H9 (cell line): ENCODE results near the gene ZMIZ1. TPM values are rescaled to one million over a fixed set of nuclear protein-coding genes. Genes with fewer than 3 reads are reported as not detected.

ENCODE experiments used
- DNase-seq: peaks from one replicate; pipeline ENCODE4 v3.0.0-alpha.2; 2017
- H2AFZ ChIP-seq: one replicate; pipeline ENCODE4 v1.6.1; 2013; ENCODE audit warnings: mild to moderate bottlenecking, low read length, control low read depth, moderate library complexity
- H2AK5ac ChIP-seq: 2 replicates; pipeline ENCODE4 v1.6.1; 2013; ENCODE audit warnings: low read length, control low read depth, mixed read lengths; ENCODE audit not compliant: insufficient read length
- H2BK120ac ChIP-seq: one replicate; pipeline ENCODE4 v1.6.1; 2013; ENCODE audit warnings: low read depth, mild to moderate bottlenecking, low read length, control low read depth, inconsistent platforms; ENCODE audit not compliant: poor library complexity, severe bottlenecking
- H2BK12ac ChIP-seq: 2 replicates; pipeline ENCODE4 v1.6.1; 2013; ENCODE audit warnings: low read length, control low read depth, mixed read lengths, low read depth; ENCODE audit not compliant: insufficient read length
- H2BK15ac ChIP-seq: 2 replicates; pipeline ENCODE4 v1.6.1; 2013; ENCODE audit warnings: low read depth, low read length, control low read depth
- H2BK20ac ChIP-seq: one replicate; pipeline ENCODE4 v1.6.1; 2013; ENCODE audit warnings: low read depth, mild to moderate bottlenecking, low read length, control low read depth, inconsistent platforms; ENCODE audit not compliant: poor library complexity, severe bottlenecking
- H2BK5ac ChIP-seq: 2 replicates; pipeline ENCODE4 v1.6.1; 2013; ENCODE audit warnings: low read length, control low read depth, mixed read lengths; ENCODE audit not compliant: insufficient read length
- H3K14ac ChIP-seq: 2 replicates; pipeline ENCODE4 v1.6.1; 2013; ENCODE audit warnings: low read length, control low read depth; ENCODE audit not compliant: insufficient read depth
- H3K18ac ChIP-seq: 2 replicates; pipeline ENCODE4 v1.6.1; 2013; ENCODE audit warnings: low read depth, mild to moderate bottlenecking, mixed read lengths, low read length, control low read depth; ENCODE audit not compliant: insufficient read length
- H3K23ac ChIP-seq: 2 replicates; pipeline ENCODE4 v1.6.1; 2013; ENCODE audit warnings: low read length, control low read depth, mixed read lengths, low read depth; ENCODE audit not compliant: insufficient read length
- H3K23me2 ChIP-seq: 2 replicates; pipeline ENCODE4 v1.6.1; 2013; ENCODE audit warnings: low read depth, mild to moderate bottlenecking, mixed read lengths, low read length, control low read depth; ENCODE audit not compliant: insufficient read length, poor library complexity, severe bottlenecking
- H3K27ac ChIP-seq: 2 replicates; pipeline ENCODE4 v1.5.1; 2013; ENCODE audit warnings: low read length, control low read depth, mixed read lengths, low read depth; ENCODE audit not compliant: insufficient read length
- H3K27me3 ChIP-seq: 2 replicates; pipeline ENCODE4 v1.6.1; 2013; ENCODE audit warnings: low read length, control low read depth, inconsistent platforms; ENCODE audit not compliant: insufficient read depth
- H3K4ac ChIP-seq: 2 replicates; pipeline ENCODE4 v1.6.1; 2013; ENCODE audit warnings: low read depth, mild to moderate bottlenecking, control low read depth, inconsistent platforms, low read length, moderate library complexity
- H3K4me1 ChIP-seq: 2 replicates; pipeline ENCODE4 v1.6.1; 2013; ENCODE audit warnings: low read length, control low read depth, inconsistent platforms; ENCODE audit not compliant: insufficient read depth
- H3K4me2 ChIP-seq: 2 replicates; pipeline ENCODE4 v1.6.1; 2013; ENCODE audit warnings: low read length, control low read depth, mixed read lengths; ENCODE audit not compliant: insufficient read length, insufficient read depth
- H3K56ac ChIP-seq: 2 replicates; pipeline ENCODE4 v1.6.1; 2013; ENCODE audit warnings: low read depth, mild to moderate bottlenecking, mixed read lengths, low read length, control low read depth; ENCODE audit not compliant: insufficient read length
- H3K79me1 ChIP-seq: 2 replicates; pipeline ENCODE4 v1.6.1; 2013; ENCODE audit warnings: low read depth, mild to moderate bottlenecking, moderate library complexity, low read length, control low read depth, inconsistent platforms; ENCODE audit not compliant: insufficient read depth, poor library complexity, severe bottlenecking
- H3K79me2 ChIP-seq: 2 replicates; pipeline ENCODE4 v1.6.1; 2013; ENCODE audit warnings: low read length, control low read depth, inconsistent platforms; ENCODE audit not compliant: insufficient read depth
- H3K9ac ChIP-seq: 2 replicates; pipeline ENCODE4 v1.6.1; 2013; ENCODE audit warnings: low read length, control low read depth, mixed read lengths; ENCODE audit not compliant: insufficient read length; ENCODE audit errors: extremely low read depth
- H3K9me3 ChIP-seq: one replicate; pipeline ENCODE4 v1.6.1; 2013; ENCODE audit warnings: low read depth, low read length, inconsistent platforms; ENCODE audit not compliant: control insufficient read depth
- H3T11ph ChIP-seq: one replicate; pipeline ENCODE4 v1.6.1; 2013; ENCODE audit warnings: mild to moderate bottlenecking, low read length, control low read depth, inconsistent platforms
- H4K20me1 ChIP-seq: one replicate; pipeline ENCODE4 v1.6.1; 2013; ENCODE audit not compliant: control insufficient read depth, insufficient read length, insufficient read depth
- H4K5ac ChIP-seq: 2 replicates; pipeline ENCODE4 v1.6.1; 2013; ENCODE audit warnings: low read depth, mild to moderate bottlenecking, mixed read lengths, low read length, control low read depth; ENCODE audit not compliant: insufficient read length
- H4K8ac ChIP-seq: replicated peaks from 2 replicates; pipeline ENCODE4 v1.6.1; 2013; ENCODE audit warnings: low read length, control low read depth, mixed read lengths, low read depth; ENCODE audit not compliant: insufficient read length
- H4K91ac ChIP-seq: 2 replicates; pipeline ENCODE4 v1.6.1; 2013; ENCODE audit warnings: low read depth, mild to moderate bottlenecking, moderate library complexity, mixed read lengths, low read length, control low read depth; ENCODE audit not compliant: insufficient read length
- H3K27ac Mint-ChIP-seq, 3 experiments: 2 replicates in 2 of 3; 3 replicates in 1 of 3; pipeline ENCODE4 v1.8.0; 2020 to 2021; ENCODE audit warnings: mixed read lengths in 3 of 3, mild to moderate bottlenecking in 1 of 3, moderate library complexity in 1 of 3
- H3K27me3 Mint-ChIP-seq: 2 replicates; pipeline ENCODE4 v1.8.0; 2021; ENCODE audit warnings: low read depth, mild to moderate bottlenecking, moderate library complexity, mixed read lengths
- H3K36me3 Mint-ChIP-seq, 3 experiments: 2 replicates in 2 of 3; 3 replicates in 1 of 3; pipeline ENCODE4 v1.8.0; 2020 to 2021; ENCODE audit warnings: low read depth in 3 of 3, mixed read lengths in 3 of 3; ENCODE audit not compliant: insufficient read depth in 1 of 3
- H3K4me1 Mint-ChIP-seq, 2 experiments: 2 replicates each; pipeline ENCODE4 v1.8.0; 2020; ENCODE audit warnings: mixed read lengths in 2 of 2
- H3K4me3 Mint-ChIP-seq, 2 experiments: 2 replicates in 1 of 2; 3 replicates in 1 of 2; pipeline ENCODE4 v1.8.0; 2020 to 2021; ENCODE audit warnings: mild to moderate bottlenecking in 2 of 2, mixed read lengths in 2 of 2, moderate library complexity in 1 of 2
- H3K9me3 Mint-ChIP-seq, 2 experiments: 2 replicates in 1 of 2; 3 replicates in 1 of 2; pipeline ENCODE4 v1.8.0; 2020; ENCODE audit warnings: mild to moderate bottlenecking in 2 of 2, mixed read lengths in 2 of 2, moderate library complexity in 1 of 2
- WGBS: extraction: QIAGEN DNeasy Blood & Tissue Kit; methylation state at CpG from one replicate; pipeline ENCODE4 v1.1.7; 2013; ENCODE audit warnings: missing lambda C conversion rate, low lambda C conversion rate, mixed read lengths; ENCODE audit not compliant: insufficient read length; ENCODE audit errors: extremely low coverage; 5-methylcytosine and 5-hydroxymethylcytosine counted together
- total RNA-seq: library from RNA; stranded (reverse); gene quantifications from 2 replicates; pipeline ENCODE4 v1.2.1, GENCODE V29; 2021
- TF ChIP-seq, protein P1 (sequence below): fragments of 200-600 bp; sonication (generic); conservative IDR thresholded peaks from 3 replicates; pipeline ENCODE4 v1.8.0; 2021; ENCODE audit warnings: antibody characterized with exemption, mild to moderate bottlenecking

Gene ZMIZ1
- total RNA-seq, 1 experiment from 2014 or later = 36.9 TPM

DNA sequence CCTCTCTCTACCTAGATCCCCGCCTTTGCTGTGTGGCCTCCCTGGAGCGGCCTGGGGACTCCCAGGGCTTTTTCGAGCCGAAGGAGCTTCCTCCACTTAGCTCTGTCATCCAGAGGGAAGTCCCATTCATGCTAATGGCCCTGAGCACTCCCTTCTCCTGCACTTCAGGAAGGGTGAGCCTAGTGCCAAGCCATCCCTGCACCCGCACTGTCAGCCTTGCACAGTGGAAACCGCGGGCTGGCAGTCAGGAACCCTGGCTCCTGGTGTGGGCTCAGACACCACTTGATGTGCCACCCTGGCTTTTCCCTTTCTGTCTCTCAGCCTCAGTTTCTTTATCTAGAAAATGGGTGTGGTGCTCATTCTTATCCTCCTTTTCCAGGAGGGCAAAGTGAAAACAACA is 131.6 kb downstream of the ZMIZ1 start:
- Histone ChIP-seq H3K18ac (no peak overlapping the region), H4K91ac (no peak overlapping the region), H3K27me3 (no peaks in the 10 kb centered on the region), H2BK5ac (no peak overlapping the region), H3K4me2 (no peak overlapping the region), H2BK20ac (no peak overlapping the region), H2AFZ (no peak overlapping the region), H3K23ac (no peak overlapping the region), H3K27ac (no peak overlapping the region), H2BK12ac (no peak overlapping the region), H3K23me2 (no peaks in the 10 kb centered on the region), H2BK15ac (no peak overlapping the region), H3K56ac (no peak overlapping the region), H2AK5ac (no peak overlapping the region), H3T11ph (no peak overlapping the region), H4K20me1 (no peaks in the 10 kb centered on the region), H3K14ac (no peak overlapping the region), H3K9me3 (no peaks in the 10 kb centered on the region), H3K9ac (no peak overlapping the region), H2BK120ac (no peak overlapping the region), H3K4ac (no peak overlapping the region), H3K79me2 (no peaks in the 10 kb centered on the region), H3K79me1 (no peaks in the 10 kb centered on the region), H4K5ac (no peak overlapping the region), H3K4me1 (no peaks in the 10 kb centered on the region), H4K8ac (no peak overlapping the region)
- Mint-ChIP-seq H3K9me3 (no peaks in the 10 kb centered on the region), H3K27me3 (no peaks in the 10 kb centered on the region), H3K36me3 (peaks cover 7 to 18% (median 13%) of the 10 kb centered on the region in 3 experiments; a peak in 6 of 7 replicates), H3K27ac (no peak overlapping the region), H3K4me3 (no peak overlapping the region), H3K4me1 (peaks cover 0 to 14% of the 10 kb centered on the region in 2 experiments; a peak in 1 of 4 replicates)
- no CpG with 5 or more reads among the region's 7 CpGs for WGBS
- TF ChIP-seq, protein P1, sequence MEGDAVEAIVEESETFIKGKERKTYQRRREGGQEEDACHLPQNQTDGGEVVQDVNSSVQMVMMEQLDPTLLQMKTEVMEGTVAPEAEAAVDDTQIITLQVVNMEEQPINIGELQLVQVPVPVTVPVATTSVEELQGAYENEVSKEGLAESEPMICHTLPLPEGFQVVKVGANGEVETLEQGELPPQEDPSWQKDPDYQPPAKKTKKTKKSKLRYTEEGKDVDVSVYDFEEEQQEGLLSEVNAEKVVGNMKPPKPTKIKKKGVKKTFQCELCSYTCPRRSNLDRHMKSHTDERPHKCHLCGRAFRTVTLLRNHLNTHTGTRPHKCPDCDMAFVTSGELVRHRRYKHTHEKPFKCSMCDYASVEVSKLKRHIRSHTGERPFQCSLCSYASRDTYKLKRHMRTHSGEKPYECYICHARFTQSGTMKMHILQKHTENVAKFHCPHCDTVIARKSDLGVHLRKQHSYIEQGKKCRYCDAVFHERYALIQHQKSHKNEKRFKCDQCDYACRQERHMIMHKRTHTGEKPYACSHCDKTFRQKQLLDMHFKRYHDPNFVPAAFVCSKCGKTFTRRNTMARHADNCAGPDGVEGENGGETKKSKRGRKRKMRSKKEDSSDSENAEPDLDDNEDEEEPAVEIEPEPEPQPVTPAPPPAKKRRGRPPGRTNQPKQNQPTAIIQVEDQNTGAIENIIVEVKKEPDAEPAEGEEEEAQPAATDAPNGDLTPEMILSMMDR = no peak
- no peak for DNase-seq
